PC-9 (cell line): ENCODE results near the gene PPP1R27. TPM values are rescaled to one million over a fixed set of nuclear protein-coding genes. Genes with fewer than 3 reads are reported as not detected.

Experiments
- BruUV-seq: library from RNA; stranded (reverse); fragments of 400-500 nt; replicated peaks from 2 replicates; lab custom pipeline; 2021; lab: Mats Ljungman, UMichigan
- CTCF ChIA-PET: fragments of 300-600 bp; sonication (Branson Sonifier 250); formaldehyde crosslinking; loops from one replicate; lab custom pipeline; 2022; ENCODE audit warnings: antibody characterized with exemption; lab: Charles Lee
- POLR2A ChIA-PET: fragments of 300-600 bp; sonication (Branson Sonifier 250); formaldehyde crosslinking; loops from one replicate; lab custom pipeline; 2022; ENCODE audit warnings: antibody characterized with exemption; ENCODE audit not compliant: unreplicated experiment; lab: Charles Lee
- DNase-seq, 2 experiments: peaks; one replicate each; pipeline versions ENCODE4 v3.0.0 to v3.0.0-alpha.2; 2015 to 2022; ENCODE audit warnings: mixed read lengths in 1 of 2
- H2AFZ ChIP-seq: fragments of 200-600 bp; sonication (generic); 2 replicates; pipeline ENCODE4 v1.8.1; 2017; ENCODE audit warnings: antibody characterized with exemption
- H3F3A ChIP-seq: fragments of 200-600 bp; sonication (generic); 2 replicates; pipeline ENCODE4 v1.8.1; 2017; ENCODE audit warnings: antibody characterized with exemption, mild to moderate bottlenecking, low read depth; ENCODE audit not compliant: insufficient read depth
- H3K27ac ChIP-seq: fragments of 200-600 bp; sonication (generic); 2 replicates; pipeline ENCODE4 v1.6.1; 2016; ENCODE audit warnings: mixed run types
- H3K27me3 ChIP-seq: fragments of 200-600 bp; sonication (generic); 2 replicates; pipeline ENCODE4 v1.6.1; 2016; ENCODE audit warnings: low read depth, mixed run types; ENCODE audit not compliant: insufficient read depth
- H3K36me3 ChIP-seq: fragments of 200-600 bp; sonication (generic); 2 replicates; pipeline ENCODE4 v1.6.1; 2016; ENCODE audit warnings: low read depth, mixed run types
- H3K4me1 ChIP-seq: fragments of 200-600 bp; sonication (generic); replicated peaks from 2 replicates; pipeline ENCODE4 v1.6.1; 2016; ENCODE audit warnings: mixed run types; ENCODE audit not compliant: insufficient read depth
- H3K4me2 ChIP-seq: fragments of 200-600 bp; sonication (generic); 2 replicates; pipeline ENCODE4 v1.6.1; 2017; ENCODE audit warnings: mixed run types
- H3K4me3 ChIP-seq: fragments of 200-600 bp; sonication (generic); 2 replicates; pipeline ENCODE4 v1.6.1; 2016; ENCODE audit warnings: mixed run types
- H3K79me2 ChIP-seq: fragments of 200-600 bp; sonication (generic); 2 replicates; pipeline ENCODE4 v1.6.1; 2017; ENCODE audit warnings: low read depth, mixed run types
- H3K9me2 ChIP-seq: fragments of 200-600 bp; sonication (generic); 2 replicates; pipeline ENCODE4 v1.8.1; 2017; ENCODE audit warnings: mild to moderate bottlenecking; ENCODE audit not compliant: insufficient read depth
- H3K9me3 ChIP-seq: fragments of 200-600 bp; sonication (generic); 2 replicates; pipeline ENCODE4 v1.8.1; 2016; ENCODE audit warnings: low read depth; ENCODE audit not compliant: insufficient read depth
- H4K20me1 ChIP-seq: fragments of 200-600 bp; sonication (generic); 2 replicates; pipeline ENCODE4 v1.8.1; 2017; ENCODE audit not compliant: insufficient read depth
- EZH2 ChIP-seq: fragments of 200-600 bp; sonication (generic); IDR thresholded peaks from 2 replicates; pipeline ENCODE4 v1.8.0; 2017; ENCODE audit warnings: antibody characterized with exemption, low read depth
- intact Hi-C: fragments of 100-400 bp; cut with micrococcal nuclease; formaldehyde crosslinking; loops from one replicate; pipeline ENCODE4 v1.10.0; 2022; ENCODE audit not compliant: unreplicated experiment
- total RNA-seq: library from RNA; stranded (reverse); gene quantifications from 2 replicates; pipeline ENCODE4 v1.2.3, GENCODE V29; 2021
- TF ChIP-seq, protein P1 (sequence below): fragments of 200-600 bp; sonication (generic); conservative IDR thresholded peaks from 2 replicates; pipeline ENCODE4 v1.6.1; 2017; ENCODE audit warnings: mixed run types, antibody characterized with exemption, mild to moderate bottlenecking, moderate library complexity

Gene PPP1R27
- total RNA-seq, 1 experiment from 2014 or later, result not detected

DNA sequence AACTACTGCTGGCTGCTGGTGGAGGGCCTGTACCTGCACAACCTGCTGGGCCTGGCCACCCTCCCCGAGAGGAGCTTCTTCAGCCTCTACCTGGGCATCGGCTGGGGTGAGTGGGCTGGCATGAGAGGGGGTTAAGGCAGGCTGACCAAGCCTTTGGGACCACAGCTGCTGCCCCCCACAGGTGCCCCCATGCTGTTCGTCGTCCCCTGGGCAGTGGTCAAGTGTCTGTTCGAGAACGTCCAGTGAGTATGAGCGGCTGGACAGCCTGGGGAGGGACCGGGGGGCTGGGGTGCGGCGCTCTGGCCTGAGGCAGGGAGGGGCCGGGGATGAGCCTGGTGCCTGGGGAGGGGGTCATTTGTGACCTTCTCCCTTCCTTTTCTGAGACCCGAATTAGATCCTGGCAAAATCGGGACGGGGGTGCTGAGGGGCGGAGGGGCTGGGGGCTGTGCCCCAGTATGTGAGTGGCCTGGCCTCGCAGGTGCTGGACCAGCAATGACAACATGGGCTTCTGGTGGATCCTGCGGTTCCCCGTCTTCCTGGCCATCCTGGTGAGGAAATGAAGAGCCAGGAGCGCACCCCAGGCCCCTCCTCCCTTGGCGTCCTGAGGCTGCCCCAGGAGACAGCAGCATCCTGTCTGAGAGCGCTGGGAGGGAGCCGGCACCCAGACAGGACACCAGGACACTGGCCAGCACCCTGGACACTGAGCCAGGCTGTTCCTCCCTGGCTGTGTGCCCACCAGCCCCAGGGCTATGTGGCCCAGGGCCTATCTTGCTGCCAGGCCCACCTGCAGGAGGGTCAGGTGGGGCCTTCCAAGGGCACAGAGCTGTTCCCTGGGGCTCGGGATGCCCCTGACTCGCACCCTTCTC, 22.9 kb downstream of the PPP1R27 start:
- Histone ChIP-seq H3K4me3 (no peak overlapping the region), H3K9me3 (no peaks in the 10 kb centered on the region), H3K4me1 (no peaks in the 10 kb centered on the region), H4K20me1 (no peaks in the 10 kb centered on the region), H2AFZ (no peak overlapping the region), H3K9me2 (no peaks in the 10 kb centered on the region), H3K27ac (no peak overlapping the region), H3K4me2 (no peak overlapping the region), H3F3A (no peaks in the 10 kb centered on the region), H3K36me3 (no peaks in the 10 kb centered on the region), H3K27me3 (peaks cover 14% of the 10 kb centered on the region; the same call in 1 of the 2 replicates), H3K79me2 (no peaks in the 10 kb centered on the region)
- intact Hi-C loops, result no loop called here
- TF ChIP-seq, protein P1, sequence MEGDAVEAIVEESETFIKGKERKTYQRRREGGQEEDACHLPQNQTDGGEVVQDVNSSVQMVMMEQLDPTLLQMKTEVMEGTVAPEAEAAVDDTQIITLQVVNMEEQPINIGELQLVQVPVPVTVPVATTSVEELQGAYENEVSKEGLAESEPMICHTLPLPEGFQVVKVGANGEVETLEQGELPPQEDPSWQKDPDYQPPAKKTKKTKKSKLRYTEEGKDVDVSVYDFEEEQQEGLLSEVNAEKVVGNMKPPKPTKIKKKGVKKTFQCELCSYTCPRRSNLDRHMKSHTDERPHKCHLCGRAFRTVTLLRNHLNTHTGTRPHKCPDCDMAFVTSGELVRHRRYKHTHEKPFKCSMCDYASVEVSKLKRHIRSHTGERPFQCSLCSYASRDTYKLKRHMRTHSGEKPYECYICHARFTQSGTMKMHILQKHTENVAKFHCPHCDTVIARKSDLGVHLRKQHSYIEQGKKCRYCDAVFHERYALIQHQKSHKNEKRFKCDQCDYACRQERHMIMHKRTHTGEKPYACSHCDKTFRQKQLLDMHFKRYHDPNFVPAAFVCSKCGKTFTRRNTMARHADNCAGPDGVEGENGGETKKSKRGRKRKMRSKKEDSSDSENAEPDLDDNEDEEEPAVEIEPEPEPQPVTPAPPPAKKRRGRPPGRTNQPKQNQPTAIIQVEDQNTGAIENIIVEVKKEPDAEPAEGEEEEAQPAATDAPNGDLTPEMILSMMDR, result no peak
- no peak for TF ChIP-seq EZH2
- BruUV-seq, result no TSS peak
- ChIA-PET CTCF (no interaction called here), POLR2A (no interaction called here)
- no peak for DNase-seq

DNA sequence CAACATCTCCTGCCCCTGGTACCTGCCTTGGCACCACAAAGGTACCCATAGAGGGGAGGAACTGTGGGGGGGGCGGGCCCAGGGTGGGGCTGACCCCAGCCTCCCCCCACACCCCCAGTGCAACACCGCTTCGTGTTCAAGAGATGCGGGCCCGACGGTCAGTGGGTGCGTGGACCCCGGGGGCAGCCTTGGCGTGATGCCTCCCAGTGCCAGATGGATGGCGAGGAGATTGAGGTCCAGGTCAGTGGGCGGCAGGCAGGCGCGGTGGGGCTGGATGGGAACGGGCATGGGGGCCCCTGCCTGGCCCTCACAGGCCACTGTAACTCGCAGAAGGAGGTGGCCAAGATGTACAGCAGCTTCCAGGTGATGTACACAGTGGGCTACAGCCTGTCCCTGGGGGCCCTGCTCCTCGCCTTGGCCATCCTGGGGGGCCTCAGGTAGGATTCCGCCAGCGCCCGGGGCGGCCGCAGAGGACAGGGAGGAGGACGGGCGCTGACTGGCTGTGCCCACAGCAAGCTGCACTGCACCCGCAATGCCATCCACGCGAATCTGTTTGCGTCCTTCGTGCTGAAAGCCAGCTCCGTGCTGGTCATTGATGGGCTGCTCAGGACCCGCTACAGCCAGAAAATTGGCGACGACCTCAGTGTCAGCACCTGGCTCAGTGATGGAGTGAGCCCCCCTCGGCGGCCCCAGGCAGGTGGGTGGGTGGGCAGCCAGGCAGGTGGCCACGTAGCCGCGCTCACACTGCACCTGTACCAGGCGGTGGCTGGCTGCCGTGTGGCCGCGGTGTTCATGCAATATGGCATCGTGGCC, 23.8 kb downstream of the PPP1R27 start:
- Histone ChIP-seq H3K36me3 (no peaks in the 10 kb centered on the region), H3K9me3 (no peaks in the 10 kb centered on the region), H4K20me1 (no peaks in the 10 kb centered on the region), H3K4me2 (no peak overlapping the region), H3K9me2 (no peaks in the 10 kb centered on the region), H2AFZ (no peak overlapping the region), H3K4me1 (no peaks in the 10 kb centered on the region), H3K4me3 (no peak overlapping the region), H3K27me3 (peaks cover 23% of the 10 kb centered on the region; the same call in 1 of the 2 replicates), H3K27ac (no peak overlapping the region), H3K79me2 (no peaks in the 10 kb centered on the region), H3F3A (no peaks in the 10 kb centered on the region)
- TF ChIP-seq, protein P1, result no peak
- no peak for TF ChIP-seq EZH2
- CTCF ChIA-PET, result no interaction called here
- DNase-seq, result no peak
- POLR2A ChIA-PET, result no interaction called here
- intact Hi-C loops, result no loop called here
- no TSS peak for BruUV-seq

DNA sequence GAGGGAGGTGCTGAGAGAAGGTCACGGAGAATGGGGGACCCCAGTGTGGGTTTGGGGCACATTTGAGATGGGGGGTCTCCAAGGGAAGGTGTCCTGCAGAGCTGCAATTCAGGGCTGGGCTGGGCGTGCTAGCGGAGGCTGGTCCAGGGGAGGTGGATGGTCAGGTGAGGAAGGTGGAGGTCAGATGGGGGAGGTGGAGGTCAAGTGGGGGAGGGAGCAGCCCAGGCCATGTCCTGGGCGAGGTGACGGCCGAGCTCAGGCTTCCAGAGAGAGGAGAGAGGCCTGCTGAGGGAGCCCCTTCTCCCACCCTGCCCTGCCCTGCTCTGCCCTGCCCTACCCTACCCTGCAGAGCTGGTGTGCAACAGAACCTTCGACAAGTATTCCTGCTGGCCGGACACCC, 24.4 kb downstream of the PPP1R27 start:
- Histone ChIP-seq H3F3A (no peaks in the 10 kb centered on the region), H3K9me3 (no peaks in the 10 kb centered on the region), H3K9me2 (no peaks in the 10 kb centered on the region), H3K4me1 (no peaks in the 10 kb centered on the region), H3K27ac (no peak overlapping the region), H3K79me2 (no peaks in the 10 kb centered on the region), H3K4me2 (no peak overlapping the region), H3K4me3 (no peak overlapping the region), H3K36me3 (no peaks in the 10 kb centered on the region), H2AFZ (no peak overlapping the region), H3K27me3 (peaks cover 28% of the 10 kb centered on the region; the same call in 1 of the 2 replicates), H4K20me1 (no peaks in the 10 kb centered on the region)
- ChIA-PET POLR2A (no interaction called here), CTCF (no interaction called here)
- DNase-seq, result no peak
- no peak for TF ChIP-seq EZH2
- TF ChIP-seq, protein P1, result no peak
- no TSS peak for BruUV-seq
- intact Hi-C loops, result no loop called here
